Retinal pigment epithelial cell (primary cell): ENCODE results near the gene PLXNA4.

Experiments used
- DNase-seq: peaks from one replicate; pipeline ENCODE4 v3.0.0-alpha.2; 2010; ENCODE audit warnings: low read depth
- H3K4me3 ChIP-seq: 2 replicates; pipeline ENCODE4 v1.5.1; 2011; ENCODE audit warnings: mild to moderate bottlenecking, low read length, control low read depth, moderate library complexity
- TF ChIP-seq, protein P1 (sequence below): conservative IDR thresholded peaks from 2 replicates; pipeline ENCODE4 v1.5.1; 2011; ENCODE audit warnings: low read depth, low read length, control low read depth, inconsistent platforms

Gene PLXNA4

DNA sequence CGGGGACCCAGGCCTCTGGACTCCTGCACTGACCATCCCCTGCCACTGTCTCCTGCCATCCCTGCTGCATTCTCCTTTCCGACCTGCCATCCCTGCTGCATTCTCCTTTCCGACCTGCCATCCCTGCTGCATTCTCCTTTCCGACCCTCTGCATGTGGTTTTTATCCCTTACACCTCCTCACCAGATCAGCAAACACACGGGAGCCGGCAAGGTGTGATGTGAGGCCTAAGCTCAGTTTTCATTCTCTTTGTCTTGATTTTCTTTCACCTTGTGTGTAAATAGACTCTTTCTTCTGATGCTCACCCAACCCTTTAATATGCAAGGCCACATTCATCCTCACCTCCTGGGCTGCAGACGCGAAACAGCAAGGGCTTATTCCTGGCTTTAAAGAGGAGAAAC lies 11.4 kb downstream of the PLXNA4 start:
- H3K4me3 ChIP-seq, result no peak overlapping the region
- DNase-seq, result no peak
- TF ChIP-seq, protein P1, sequence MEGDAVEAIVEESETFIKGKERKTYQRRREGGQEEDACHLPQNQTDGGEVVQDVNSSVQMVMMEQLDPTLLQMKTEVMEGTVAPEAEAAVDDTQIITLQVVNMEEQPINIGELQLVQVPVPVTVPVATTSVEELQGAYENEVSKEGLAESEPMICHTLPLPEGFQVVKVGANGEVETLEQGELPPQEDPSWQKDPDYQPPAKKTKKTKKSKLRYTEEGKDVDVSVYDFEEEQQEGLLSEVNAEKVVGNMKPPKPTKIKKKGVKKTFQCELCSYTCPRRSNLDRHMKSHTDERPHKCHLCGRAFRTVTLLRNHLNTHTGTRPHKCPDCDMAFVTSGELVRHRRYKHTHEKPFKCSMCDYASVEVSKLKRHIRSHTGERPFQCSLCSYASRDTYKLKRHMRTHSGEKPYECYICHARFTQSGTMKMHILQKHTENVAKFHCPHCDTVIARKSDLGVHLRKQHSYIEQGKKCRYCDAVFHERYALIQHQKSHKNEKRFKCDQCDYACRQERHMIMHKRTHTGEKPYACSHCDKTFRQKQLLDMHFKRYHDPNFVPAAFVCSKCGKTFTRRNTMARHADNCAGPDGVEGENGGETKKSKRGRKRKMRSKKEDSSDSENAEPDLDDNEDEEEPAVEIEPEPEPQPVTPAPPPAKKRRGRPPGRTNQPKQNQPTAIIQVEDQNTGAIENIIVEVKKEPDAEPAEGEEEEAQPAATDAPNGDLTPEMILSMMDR, result no peak

DNA sequence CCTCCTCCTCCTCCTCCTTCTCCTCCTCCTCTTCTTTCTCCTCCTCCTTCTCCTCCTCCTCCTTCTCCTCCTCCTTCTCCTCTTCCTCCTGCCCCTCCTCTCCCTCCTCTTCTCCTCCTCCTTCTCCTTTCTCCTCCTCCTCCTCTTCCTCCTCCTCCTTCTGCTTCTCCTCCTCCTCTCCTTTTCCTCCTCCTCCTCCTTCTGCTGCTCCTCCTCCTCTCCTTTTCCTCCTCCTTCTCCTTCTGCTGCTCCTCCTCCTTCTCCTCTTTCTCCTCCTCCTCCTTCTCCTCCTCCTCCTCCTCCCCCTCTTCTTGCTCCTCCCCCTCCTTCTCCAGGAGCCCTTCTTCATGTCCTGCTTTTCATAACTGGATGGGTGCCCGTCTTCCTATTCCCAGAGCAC lies 12.2 kb downstream of the PLXNA4 start:
- H3K4me3 ChIP-seq, result no peak overlapping the region
- DNase-seq, result no peak
- TF ChIP-seq, protein P1, result no peak

DNA sequence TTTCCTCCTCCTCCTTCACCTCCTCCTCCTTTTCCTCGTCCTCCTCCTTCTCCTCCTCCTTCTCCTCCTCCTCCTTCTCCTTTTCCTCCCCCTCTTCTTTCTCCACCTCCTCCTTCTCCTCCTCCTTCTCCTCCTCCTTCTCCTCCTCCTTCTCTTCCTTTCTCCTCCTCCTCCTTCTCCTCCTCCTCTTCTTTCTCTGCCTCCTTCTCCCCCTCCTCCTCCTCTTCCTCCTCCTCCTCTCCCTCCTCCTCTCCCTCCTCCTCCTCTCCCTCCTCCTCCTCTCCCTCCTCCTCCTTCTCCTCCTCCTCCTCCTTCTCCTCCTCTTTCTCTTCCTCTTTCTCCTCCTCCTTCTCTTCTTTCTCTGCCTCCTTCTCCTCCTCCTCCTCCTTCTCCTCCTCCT lies 13.6 kb downstream of the PLXNA4 start:
- TF ChIP-seq, protein P1, result no peak
- no peak for DNase-seq
- no peak overlapping the region for H3K4me3 ChIP-seq

DNA sequence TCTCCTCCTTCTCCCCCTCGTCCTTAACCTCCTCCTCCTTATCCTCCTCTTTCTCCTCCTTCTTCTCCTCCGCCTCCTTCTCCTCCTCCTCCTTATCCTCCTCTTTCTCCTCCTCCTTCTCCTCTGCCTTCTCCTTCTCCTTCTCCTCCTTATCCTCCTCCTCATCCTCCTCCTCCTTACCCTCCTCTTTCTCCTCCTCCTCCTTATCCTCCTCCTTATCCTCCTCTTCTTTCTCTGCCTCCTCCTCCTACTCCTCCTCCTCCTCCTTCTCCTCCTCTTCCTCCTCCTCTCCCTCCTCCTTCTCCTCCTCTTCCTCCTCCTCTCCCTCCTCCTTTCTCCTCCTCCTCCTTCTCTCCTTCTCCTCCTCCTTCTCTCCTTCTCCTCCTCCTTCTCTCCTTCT lies 14.5 kb downstream of the PLXNA4 start:
- DNase-seq, result no peak
- no peak overlapping the region for H3K4me3 ChIP-seq
- TF ChIP-seq, protein P1, result no peak

DNA sequence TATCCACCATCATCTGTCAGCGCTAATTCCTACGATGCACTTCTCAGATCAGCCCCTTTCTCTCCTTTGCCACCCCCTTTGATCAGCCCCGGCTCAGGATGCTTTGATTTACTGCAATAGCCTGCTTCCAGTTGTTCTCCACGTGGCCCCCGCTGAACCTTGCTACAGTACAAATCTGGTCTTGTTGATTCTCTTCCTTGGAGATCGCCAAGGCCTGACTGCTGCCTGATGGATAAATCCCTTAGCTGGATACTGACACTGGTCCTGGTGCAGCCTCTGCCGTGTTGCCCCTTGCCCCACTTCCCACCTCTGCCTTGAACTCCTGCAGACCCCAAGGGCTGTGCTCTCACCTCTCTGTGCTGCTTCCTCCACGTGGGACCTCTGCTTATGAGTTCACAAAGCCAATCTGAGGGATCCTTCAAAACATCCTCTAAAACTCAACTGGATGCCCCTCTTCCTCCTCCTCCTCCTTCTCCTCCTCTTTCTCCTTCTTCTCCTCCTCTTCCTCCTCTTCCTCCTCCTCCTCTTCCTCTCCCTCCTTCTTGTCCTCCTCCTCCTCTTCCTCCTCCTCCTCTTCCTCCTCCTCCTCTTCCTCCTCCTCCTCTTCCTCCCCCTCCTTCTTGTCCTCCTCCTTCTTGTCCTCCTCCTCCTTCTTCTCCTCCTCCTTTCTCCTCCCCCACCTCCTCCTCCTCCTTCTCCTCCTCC lies 15.3 kb downstream of the PLXNA4 start:
- no peak overlapping the region for H3K4me3 ChIP-seq
- no peak for DNase-seq

DNA sequence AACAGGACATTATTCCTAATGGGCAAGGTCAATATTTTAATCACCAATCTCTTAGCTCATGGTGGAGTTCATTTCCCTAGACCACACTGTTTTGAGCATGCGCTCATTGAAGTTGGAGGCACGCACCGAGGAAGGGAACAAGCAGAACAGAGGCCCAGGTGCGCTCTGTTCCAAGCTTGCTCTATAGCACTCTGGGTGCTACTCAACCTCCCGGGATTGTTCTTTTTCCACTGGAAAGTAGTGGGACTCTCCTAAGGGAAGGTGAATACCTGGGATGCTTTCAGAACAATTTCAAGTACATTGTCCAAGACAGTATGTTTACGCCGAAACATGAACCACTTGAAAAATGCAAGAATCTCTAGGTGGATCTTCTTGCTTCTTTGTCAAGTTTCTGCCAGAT lies 16.2 kb downstream of the PLXNA4 start:
- TF ChIP-seq, protein P1, result no peak
- no peak for DNase-seq
- H3K4me3 ChIP-seq, result no peak overlapping the region

More for the DNA sequence above, 15.3 kb downstream of the PLXNA4 start:
- TF ChIP-seq, protein P1, result no peak

DNA sequence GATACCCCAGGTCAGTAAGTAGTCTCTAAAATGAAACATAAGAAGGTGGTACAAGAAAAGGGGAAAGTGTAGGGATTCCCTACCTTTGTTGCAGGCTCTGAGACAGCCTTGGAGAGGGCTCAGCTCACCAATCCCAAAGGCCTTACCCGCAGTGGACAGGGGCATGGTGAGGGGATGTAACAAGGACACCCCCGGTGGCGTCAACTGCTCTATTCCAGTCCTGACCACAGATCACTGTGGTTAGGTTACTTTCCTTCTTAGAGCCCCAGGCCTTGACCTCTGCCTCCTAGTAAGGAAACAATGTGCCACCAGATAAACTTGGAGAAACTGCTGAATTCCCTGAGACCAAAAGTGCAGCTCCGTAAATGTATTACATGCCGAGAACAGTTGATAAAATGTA lies 17.5 kb downstream of the PLXNA4 start:
- DNase-seq, result no peak
- H3K4me3 ChIP-seq, result no peak overlapping the region

More for the DNA sequence above, 17.5 kb downstream of the PLXNA4 start:
- TF ChIP-seq, protein P1, result no peak
